HG03432 (cell line): ENCODE data around the gene UFC1.

Experiments
- ATAC-seq: cut with Tn5 transposase; IDR thresholded peaks from one replicate; pipeline ENCODE4 v1.9.1; 2021; ENCODE audit warnings: mild to moderate bottlenecking, moderate library complexity; ENCODE audit not compliant: unreplicated experiment

Gene UFC1

GRCh38 chr1:161190962-161191521 is 37.3 kb downstream of the UFC1 start:
- no peak for ATAC-seq

DNA sequence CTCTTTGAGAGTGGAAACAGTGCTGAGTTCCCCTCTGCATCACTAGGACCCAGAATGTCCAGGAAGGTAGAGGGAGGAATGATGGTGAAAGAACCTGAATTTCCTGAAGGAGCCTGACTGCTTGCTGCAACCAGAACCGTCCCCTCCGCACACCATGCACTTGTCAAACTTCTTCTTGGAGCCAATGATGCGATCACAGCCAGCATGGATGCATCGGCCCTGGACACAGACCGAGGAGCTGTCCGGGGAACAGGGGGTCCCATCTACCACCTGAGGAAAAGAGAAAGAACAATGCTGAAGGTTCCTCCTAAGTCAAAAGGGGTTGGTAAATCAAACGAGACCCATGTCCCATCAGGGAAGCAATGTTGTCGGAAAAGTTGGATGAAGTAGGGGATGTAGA is 38.2 kb downstream of the UFC1 start:
- no peak for ATAC-seq

DNA sequence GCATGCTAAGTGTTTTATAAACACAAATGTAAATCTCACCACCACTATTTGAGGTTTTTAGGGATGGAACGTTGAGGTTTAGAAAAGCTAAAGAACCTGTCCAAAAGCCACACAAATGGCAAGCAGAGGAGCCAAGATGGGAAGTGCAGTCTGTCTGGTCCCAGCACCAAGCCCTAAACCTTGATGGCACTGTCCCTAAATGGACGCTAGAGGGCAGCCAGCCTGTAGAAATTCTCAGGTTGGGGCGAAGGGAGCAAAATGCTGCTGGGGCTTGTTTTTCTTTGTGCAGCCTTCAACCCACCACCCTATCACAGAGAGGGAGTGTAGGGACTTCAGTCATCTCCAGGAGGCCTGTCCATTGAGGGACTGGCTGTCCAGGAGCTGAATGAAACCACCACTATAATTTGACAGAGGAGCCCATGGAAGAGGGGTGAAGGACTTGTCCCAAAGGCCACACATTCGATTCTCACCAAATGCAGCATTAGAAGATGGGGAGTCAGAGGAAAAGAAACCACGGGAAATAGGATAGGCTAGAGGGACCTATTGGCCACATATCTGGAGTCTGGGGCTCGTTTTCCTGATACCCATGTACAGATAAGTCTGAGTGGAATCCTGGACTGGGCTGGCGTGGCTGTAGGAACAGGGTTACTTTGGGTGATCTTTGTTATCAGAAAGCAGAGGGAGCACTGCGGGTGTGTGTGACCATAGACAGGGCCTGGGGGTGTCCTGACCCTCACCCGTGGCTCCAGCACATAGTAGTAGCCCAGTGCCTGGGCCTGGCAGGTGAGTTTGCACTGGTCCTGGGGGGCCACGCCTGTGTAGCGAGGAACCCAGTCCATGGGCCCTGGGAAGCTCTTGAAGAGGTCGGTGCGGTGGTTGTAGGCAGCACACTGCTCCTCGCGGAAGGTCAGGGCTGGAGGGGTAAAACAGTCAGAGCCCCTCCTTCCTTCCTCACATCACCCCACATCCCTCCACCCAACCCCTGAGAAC is 39.0 kb downstream of the UFC1 start:
- ATAC-seq: peak; percentile 68

GRCh38 chr1:161193561-161194235 is 39.9 kb downstream of the UFC1 start:
- ATAC-seq: no peak

DNA sequence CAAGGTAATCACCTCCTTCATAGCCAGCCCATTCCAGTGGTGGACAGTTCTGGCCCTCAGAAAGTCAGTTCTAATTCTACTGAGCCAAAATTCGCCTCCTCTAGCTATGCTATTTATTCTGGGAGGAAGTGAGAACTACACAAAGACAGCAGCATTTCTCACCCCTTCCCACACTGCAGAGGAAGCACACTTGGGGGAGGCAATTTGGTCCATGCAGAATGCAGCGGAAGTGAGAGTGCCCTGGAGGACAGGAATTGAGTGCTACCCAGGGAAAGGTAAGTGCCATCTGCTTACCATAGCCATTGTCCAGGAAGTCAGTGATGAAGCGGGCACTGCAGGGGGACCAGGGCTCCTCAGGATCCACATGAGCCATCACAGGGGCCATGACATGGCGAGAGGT is 41.4 kb downstream of the UFC1 start:
- peak; percentile 61 for ATAC-seq

DNA sequence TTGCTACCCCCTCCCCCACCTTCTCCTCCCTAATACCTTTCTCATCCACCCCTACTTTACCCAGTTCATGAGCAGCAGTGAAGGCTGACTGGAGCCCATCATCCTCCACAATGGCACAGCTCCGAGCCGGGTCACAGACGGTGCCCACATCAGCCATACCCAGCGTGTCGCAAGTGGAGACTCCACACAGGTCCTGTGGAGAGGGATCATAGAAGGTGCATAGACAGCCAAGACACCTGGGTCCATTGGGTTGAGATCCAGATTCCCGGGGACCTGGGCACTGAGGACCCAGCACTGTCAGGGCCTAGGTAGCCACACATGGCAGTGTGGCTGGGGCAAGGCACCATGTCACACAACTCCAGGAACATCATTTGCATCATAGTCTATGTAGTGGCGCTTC is 42.3 kb downstream of the UFC1 start:
- ATAC-seq: no peak

- no peak for ATAC-seq
Observed at GRCh38 chr1:161196521-161197451, 43.0 kb downstream of the UFC1 start.

DNA sequence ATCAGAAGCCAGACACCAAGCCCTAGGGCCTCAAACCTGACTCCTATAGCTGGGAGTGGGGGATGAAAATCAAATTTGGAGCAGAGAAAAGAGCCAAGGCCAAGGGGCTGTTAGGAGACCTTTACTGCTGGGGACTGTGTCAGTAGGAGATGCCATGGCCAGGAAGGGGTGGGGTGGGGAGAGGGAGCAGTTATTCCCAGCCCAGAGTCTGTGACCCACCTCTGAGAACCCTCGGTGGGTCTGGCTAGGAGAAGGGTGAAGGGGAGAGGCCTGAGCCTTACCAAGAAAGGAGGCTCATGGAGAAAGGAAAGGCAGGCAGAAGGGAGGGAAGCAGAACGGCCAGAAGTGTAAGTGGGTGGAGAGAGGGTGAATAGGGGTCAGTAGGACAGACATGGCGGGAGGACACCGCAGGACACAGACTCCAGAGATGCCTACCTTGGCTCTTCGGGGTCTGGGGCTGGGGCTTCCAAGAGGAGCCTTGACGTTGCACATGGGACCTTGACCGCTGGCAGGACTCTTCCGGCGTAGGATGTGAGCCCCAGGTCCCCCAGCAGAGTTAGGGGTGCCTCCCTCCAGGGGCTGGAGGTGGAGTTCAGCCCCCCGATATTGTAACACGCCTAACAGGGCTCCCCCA is 43.9 kb downstream of the UFC1 start:
- ATAC-seq: no peak

DNA sequence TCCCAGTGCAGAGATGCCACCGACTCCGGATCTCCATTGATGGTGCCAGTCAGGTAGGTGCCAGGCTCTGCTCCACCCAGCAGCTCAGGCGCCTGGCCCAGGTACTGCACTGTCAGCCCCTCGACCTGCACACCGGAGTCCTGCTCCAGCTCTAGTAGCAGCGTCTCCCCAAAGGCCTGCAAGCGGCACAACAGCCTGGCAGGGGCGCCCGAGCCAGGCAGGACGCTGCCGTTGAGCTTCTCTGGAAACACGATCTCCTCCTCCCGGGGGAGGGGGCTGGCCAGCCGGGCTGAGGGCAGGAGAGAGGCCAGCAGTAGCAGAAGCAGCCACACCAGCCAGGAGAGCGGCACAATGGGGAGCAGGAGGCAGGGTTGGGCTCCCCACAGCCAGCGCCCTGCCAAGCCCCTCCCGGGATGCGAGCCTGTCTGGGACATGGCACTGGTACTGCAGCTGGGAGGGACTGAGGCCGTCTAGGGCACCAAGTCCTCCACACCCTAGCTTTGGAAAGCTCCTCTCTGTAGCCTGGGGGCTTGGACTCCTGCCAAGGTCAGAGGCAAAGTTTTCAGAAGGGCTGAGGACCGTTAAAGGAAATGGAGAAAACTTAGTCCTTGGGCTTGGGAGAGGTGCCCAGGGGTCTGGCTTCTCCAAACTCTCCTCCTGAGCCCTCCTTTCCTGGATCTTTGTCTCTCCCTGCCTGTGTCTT is 44.6 kb downstream of the UFC1 start:
- no peak for ATAC-seq

DNA sequence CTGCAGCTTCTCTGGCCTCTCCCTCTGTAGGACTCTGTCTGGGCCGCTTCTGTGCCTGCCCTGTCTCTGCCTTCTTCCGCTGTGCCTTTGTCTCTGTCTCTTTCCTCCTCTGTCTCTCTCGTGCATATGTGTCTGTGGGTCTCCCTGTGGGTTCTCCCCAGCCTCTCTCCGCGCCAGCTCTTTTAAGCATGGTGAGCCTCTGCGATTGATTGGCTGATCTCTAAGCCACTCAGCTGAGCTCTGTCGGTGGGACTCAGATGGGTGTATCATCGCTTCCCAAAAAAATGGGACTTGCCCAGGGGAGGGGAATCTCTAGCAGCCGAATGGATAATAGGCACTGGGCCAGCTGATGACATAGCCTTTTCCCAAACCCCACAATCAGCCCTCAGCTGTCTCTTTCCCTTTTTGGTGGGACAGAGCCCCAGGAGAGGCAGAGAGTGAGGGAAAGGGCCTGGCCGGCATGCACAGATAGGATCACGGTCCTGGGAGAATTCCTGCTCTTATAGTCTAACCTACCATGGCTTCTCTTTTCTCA is 45.2 kb downstream of the UFC1 start, which contains the start of gene ADAMTS4:
Gene ADAMTS4, minus strand, starts transcription at position 158 of the 535 bp plus-strand sequence. CDS start 427 bp downstream, outside the sequence.
- ATAC-seq: no peak

DNA sequence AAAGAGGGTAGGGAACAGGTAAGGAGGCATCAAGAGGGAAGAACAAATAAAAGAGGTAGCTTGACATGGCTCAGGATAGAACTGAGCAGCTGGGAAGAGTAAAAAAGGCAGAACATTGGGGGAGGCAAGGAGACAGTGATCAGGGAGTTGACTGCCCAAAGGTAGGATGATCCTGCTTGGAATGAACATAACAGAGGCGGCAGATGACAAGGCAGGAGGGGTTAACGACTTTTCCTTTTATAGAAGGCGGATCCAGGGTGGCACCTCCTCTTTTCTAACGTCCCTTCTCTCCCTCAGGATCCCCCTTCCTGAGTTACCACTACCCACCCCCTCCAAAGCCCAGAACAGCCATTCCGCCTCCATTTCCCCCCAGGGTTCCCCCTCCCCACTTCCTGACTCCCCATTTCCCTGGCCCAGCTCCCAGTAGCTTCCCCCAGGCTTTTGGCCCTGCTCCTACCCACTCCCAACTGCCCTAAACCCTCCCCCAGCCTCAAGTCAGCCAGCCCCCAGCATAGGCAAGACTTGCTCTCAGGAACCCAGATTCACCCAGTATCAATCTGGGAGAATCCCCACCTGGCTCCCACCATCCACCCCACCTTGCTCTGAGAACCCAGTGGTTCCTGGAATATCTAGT is 45.8 kb downstream of the UFC1 start:
- no peak for ATAC-seq

GRCh38 chr1:161200421-161200991 is 46.7 kb downstream of the UFC1 start:
- no peak for ATAC-seq

DNA sequence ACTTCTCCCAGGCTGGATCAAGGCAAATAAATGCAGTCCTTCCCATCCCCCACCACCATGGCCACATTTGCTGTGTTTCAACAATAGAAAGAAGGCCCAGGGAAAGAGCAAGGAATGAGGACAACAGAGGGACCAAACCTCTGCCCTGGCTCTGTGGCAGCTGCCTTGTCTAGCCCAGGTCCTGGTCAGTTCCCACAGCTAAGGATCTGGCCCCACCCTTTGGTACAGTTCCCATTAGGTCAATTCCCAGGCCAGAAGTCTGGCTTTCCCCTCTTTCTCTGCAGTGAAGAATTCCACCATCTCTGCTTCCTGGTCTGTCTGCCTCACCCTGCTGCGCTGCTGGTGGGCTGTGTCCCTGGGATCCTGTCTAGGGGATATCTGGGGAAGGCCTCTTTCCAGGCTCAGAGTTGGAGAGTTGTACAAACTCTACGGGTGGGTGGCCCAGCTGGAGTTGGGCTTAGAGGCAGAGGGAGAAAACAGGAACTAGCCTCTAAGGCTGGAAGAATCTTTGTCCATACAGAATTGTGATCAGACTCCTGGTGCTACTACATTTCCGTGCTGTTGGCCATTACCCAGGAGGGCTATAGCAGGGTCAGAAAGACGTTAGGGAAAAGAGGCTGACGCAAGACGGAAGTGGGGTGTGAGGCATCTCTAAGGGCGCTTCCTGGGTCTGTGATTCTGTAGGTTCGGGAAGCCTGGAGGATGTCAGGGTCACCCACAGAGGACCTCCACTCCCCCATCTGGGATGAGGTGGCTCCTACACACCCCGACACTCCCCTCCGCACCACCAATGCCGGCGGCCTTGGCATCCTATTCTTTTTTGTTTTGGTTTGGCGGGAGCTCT is 47.4 kb downstream of the UFC1 start:
- no peak for ATAC-seq

DNA sequence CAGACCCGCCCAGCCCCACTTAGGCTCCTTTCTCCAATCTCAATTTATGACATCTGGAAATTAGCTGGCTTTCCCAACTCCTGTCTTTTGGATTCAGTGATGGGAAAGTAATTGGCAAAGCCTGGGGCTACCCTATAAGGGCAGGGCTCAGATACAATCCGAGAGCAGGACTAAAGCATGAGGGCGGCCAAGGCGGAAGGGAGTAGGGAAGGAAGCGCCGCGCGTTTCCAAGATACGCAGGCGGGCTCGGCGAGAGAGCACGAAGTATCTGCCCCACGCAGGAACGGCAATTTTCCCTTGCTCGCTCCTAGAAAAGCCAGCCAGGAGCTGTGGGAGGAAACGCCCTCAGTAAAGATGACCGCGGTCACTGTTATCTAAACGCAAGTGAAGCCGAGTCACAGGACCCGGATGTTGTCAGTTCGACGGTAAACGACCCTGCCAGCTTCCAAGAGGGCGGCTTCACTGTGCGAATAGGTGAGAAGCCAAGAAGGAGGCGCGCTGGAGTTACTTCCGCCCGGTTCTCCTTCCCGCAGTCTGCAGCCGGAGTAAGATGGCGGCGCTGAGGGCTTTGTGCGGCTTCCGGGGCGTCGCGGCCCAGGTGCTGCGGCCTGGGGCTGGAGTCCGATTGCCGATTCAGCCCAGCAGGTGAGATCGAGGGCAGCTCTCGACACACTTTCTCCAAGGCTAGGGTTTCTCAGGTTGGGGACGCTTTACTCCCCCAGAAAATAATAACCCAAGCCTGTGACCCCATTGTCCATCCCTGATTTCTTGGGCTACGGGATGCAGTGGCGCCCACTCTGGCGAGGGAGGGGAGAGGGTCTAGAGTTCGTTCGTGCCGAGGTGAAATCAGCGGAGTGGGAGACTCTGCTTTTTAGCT is 48.3 kb downstream of the UFC1 start, which contains the start of gene NDUFS2:
Gene NDUFS2, plus strand, starts transcription at position 532 of the 877 bp plus-strand sequence. Its CDS starts 19 bp downstream, at position 551.
- peak; percentile 95 for ATAC-seq

DNA sequence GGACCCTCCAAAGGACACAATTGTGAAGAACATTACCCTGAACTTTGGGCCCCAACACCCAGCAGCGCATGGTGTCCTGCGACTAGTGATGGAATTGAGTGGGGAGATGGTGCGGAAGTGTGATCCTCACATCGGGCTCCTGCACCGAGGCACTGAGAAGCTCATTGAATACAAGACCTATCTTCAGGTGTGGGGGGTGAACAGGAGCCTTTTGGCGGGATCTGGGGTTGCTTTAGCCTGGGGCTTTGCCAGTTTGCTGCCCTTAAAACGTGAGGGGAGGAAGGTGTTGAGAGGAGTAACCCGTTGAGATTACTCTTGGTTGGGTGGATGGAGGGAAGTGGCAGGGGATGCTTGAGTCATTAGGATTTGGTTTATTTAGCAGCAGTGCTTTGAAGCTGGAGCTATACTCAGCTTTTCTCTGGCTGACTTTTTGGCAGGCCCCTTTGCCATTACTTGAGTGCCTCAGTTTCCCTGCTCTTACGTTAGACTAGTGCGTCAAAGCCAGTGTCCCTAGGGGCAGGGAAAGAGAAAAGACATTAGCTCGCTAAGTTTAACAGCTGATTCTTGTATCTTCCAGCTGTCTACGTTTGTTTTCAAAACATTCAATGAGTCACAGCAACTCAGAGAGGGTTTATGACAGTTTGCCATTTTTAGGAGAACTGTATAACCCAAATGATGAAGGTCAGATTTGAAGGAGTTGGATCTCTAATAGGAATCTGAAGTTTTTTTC is 52.8 kb downstream of the UFC1 start:
- no peak for ATAC-seq

- no peak for ATAC-seq
Observed at GRCh38 chr1:161207173-161207572, 53.4 kb downstream of the UFC1 start.
